Psoas muscle (tissue), 8 donors: ENCODE results near the gene ECI1. TPM values are rescaled to one million over a fixed set of nuclear protein-coding genes. Genes with fewer than 3 reads are reported as not detected.
"Not testable (repeated sequence)": the region's sequence is repeated elsewhere in the genome, so short reads cannot be mapped to it uniquely, and the experiment has no call there.

Source experiments
- ATAC-seq, 4 donors: fragments of 200-7000 bp; cut with Tn5 transposase; one replicate each; pipeline ENCODE4 v1.9.1; 2020; ENCODE audit warnings: moderate library complexity in 3 of 4, mild to moderate bottlenecking in 2 of 4
- DNase-seq, 2 donors: peaks; one replicate each; pipeline ENCODE4 v3.0.0-alpha.2; 2020
- H3K27ac ChIP-seq: fragments of 200-600 bp; one replicate; pipeline ENCODE4 v1.8.0; 2022
- H3K27me3 ChIP-seq, 3 donors: fragments of 200-600 bp in 1 of 3; one replicate each; pipeline versions ENCODE4 v1.6.1 to v1.8.0; 2013 to 2022; ENCODE audit warnings: low read length in 2 of 3, mild to moderate bottlenecking in 2 of 3, moderate library complexity in 1 of 3; ENCODE audit not compliant: insufficient read depth in 3 of 3
- H3K36me3 ChIP-seq, 2 donors: fragments of 200-600 bp in 1 of 2; one replicate each; pipeline versions ENCODE4 v1.6.1 to v1.8.0; 2013 to 2022; ENCODE audit warnings: low read depth in 1 of 2, mild to moderate bottlenecking in 1 of 2, moderate library complexity in 1 of 2; ENCODE audit not compliant: insufficient read depth in 1 of 2
- H3K4me1 ChIP-seq: fragments of 200-600 bp; one replicate; pipeline ENCODE4 v1.8.0; 2022
- H3K4me3 ChIP-seq: fragments of 200-600 bp; one replicate; pipeline ENCODE4 v1.8.0; 2022; ENCODE audit warnings: mild to moderate bottlenecking
- H3K9me3 ChIP-seq: fragments of 200-600 bp; one replicate; pipeline ENCODE4 v1.8.0; 2022
- CTCF ChIP-seq: fragments of 200-600 bp; IDR thresholded peaks from one replicate; pipeline ENCODE4 v1.8.0; 2022; ENCODE audit warnings: antibody characterized with exemption
- WGBS, 3 donors: extraction: QIAGEN DNeasy Blood & Tissue Kit; methylation state at CpG; one replicate each; pipeline versions ENCODE4 v1.1.6 to v1.1.7; 2013; 5-methylcytosine and 5-hydroxymethylcytosine counted together
- intact Hi-C, 2 donors: fragments of 100-400 bp; cut with DNase I; formaldehyde crosslinking; loops; one replicate each; pipeline versions ENCODE4 v1.11.0 to v1.14.2; 2022
- polyA plus RNA-seq, 3 donors: library from polyadenylated mRNA; stranded (reverse); fragments of 200-250 nt; gene quantifications; one replicate each; pipeline ENCODE4 v1.2.3, GENCODE V29; 2013
- total RNA-seq, 4 donors: library from RNA; stranded (reverse); fragmentation: NEBNext Ultra II Directional in 2 of 4; extraction: Animal tissue kit (Norgen Biotek cat#: 25700) in 2 of 4; gene quantifications; one replicate each; pipeline versions ENCODE4 v1.2.1 to v1.2.4, GENCODE V29; 2021 to 2023
- donor health status: healthy with polysubstance abuse.
- donor health status: DM: no; HTN: no; CAD: no; lungs with moderate emphysema.
- donor health status: Bipolar disorder and iron deficiency.
- donor health status: healthy.
- donor health status: DM: yes; HTN: yes; CAD: no.
- donor health status: DM: no; HTN: no; CAD: no.
- donor health status: DM: no; HTN: no; CAD: no.
- donor health status: DM: yes; HTN: yes; CAD: no.

ECI1 gene
- total and polyA plus RNA-seq, 7 donors: 81.7 to 205 (median 138) TPM

GRCh38 chr16:2243781-2244180, 7.6 kb downstream of the ECI1 start:
- H3K4me1 ChIP-seq: no peaks in the 10 kb centered on the region
- H3K27me3 ChIP-seq: no peaks in the 10 kb centered on the region
- H3K27ac ChIP-seq: no peak overlapping the region
- DNase-seq (no peak), ATAC-seq (no peak)
- TF ChIP-seq CTCF: no peak
- intact Hi-C loops: no loop called here
- no peak overlapping the region for H3K4me3 ChIP-seq
- no peaks in the 10 kb centered on the region for H3K9me3 ChIP-seq
- peaks cover 15 to 83% of the 10 kb centered on the region in 2 donors for H3K36me3 ChIP-seq
- WGBS, 3 donors: 92 to 95% (median 93%) methylated on average over 11 of the region's 11 CpGs

- intact Hi-C loops: no loop called here
- TF ChIP-seq CTCF: no peak
Measured at GRCh38 chr16:2243031-2243528, 8.3 kb downstream of the ECI1 start.

GRCh38 chr16:2242598-2242997, 8.8 kb downstream of the ECI1 start:
- Histone ChIP-seq H3K9me3 (no peaks in the 10 kb centered on the region), H3K27me3 (no peaks in the 10 kb centered on the region), H3K27ac (no peak overlapping the region), H3K4me1 (no peaks in the 10 kb centered on the region), H3K36me3 (peaks cover 15 to 77% of the 10 kb centered on the region in 2 donors), H3K4me3 (no peak overlapping the region)
- 76 to 93% (median 77%) methylated on average over 10 to 11 of the region's 11 CpGs for WGBS, 3 donors
- ATAC-seq (no peak), DNase-seq (peak in 1 of 2 donors; percentile 46)
- TF ChIP-seq CTCF: no peak
- intact Hi-C loops: no loop called here

More at GRCh38 chr16:2243031-2243528, 8.3 kb downstream of the ECI1 start:
- 94 to 99% (median 96%) methylated on average over 19 of the region's 19 CpGs for WGBS, 3 donors
- Histone ChIP-seq H3K36me3 (peaks cover 15 to 77% of the 10 kb centered on the region in 2 donors), H3K4me3 (no peak overlapping the region), H3K4me1 (no peaks in the 10 kb centered on the region), H3K27me3 (no peaks in the 10 kb centered on the region), H3K27ac (no peak overlapping the region), H3K9me3 (no peaks in the 10 kb centered on the region)
- DNase-seq: no peak
- no peak for ATAC-seq

- Histone ChIP-seq H3K27me3 (peaks cover 0 to 10% (median 4%) of the 10 kb centered on the region in 3 donors), H3K36me3 (peaks cover 9 to 66% of the 10 kb centered on the region in 2 donors)
- H3K4me1 ChIP-seq, ATAC-seq, intact Hi-C loops, DNase-seq, H3K27ac ChIP-seq, H3K4me3 ChIP-seq, H3K9me3 ChIP-seq: not testable (repeated sequence)
- 51 to 67% (median 61%) methylated on average over 9 of the region's 9 CpGs for WGBS, 3 donors
Measured at GRCh38 chr16:2240331-2240730, 11.1 kb downstream of the ECI1 start.

DNA sequence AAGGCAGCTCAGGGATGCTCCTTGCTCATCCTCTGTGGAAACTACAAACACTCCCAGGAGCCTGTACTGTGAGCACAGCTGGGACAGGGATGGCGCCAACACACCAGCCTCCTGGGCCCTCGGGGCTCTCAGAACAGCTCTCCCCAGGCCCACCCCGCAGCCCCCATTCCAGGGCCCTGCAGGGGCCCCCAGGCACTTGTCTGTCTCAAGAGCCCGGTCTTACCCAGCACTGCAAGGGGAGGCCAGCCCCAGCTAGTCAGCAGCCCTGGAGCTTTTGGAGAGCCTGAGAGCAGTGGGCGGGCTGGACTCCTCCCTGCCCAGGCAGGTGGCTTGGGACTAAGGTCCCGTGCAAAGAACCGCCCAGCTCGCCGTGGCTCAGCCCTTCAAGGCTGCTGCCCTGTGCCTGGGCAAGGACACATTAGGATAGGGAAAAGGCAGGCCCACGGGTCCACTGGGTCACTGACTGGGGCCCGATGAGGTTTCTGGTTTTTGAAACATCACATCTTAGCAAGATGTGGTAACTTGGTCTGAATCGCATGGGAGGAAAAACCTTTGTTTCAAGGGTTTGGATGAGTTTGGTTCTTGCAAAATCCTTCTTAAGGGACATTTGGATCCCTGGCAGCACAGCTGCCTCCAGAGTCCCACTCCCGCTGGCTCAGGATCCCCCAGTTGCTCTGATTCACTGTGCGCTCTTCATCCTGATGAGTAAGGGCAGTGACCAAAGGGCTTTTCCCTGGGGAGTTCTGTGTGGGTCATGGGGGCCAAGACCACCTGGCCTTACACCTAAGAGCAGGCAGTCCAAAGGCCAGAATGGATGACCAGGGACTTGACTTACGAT, 12.3 kb downstream of the ECI1 start:
- Histone ChIP-seq H3K27ac (no peak overlapping the region), H3K36me3 (peaks cover 9 to 66% of the 10 kb centered on the region in 2 donors), H3K27me3 (peaks cover 0 to 13% (median 4%) of the 10 kb centered on the region in 3 donors), H3K9me3 (no peaks in the 10 kb centered on the region), H3K4me3 (no peak overlapping the region), H3K4me1 (peaks cover 9% of the 10 kb centered on the region)
- intact Hi-C loops: no loop called here
- no peak for DNase-seq
- WGBS, 3 donors: 59 to 79% (median 64%) methylated on average over 15 of the region's 15 CpGs
- no peak for TF ChIP-seq CTCF
- ATAC-seq: peak in 3 of 4 donors; percentile 3 to 25 (median 18)
